Esophagus squamous epithelium (tissue), 4 donors: ENCODE measurements around the gene MGAT5.

Experiments used
- CTCF ChIP-seq, 6 experiments: fragments of 450-650 bp in 4 of 6; fragments of 200-600 bp in 2 of 6; sonication (generic) in 2 of 6; IDR thresholded peaks; one replicate each; pipeline ENCODE4 v1.5.1; 2016 to 2019; ENCODE audit warnings: antibody characterized with exemption in 6 of 6, mild to moderate bottlenecking in 4 of 6, moderate library complexity in 4 of 6
- POLR2A ChIP-seq, 4 donors: fragments of 450-650 bp; IDR thresholded peaks; one replicate each; pipeline ENCODE4 v1.6.1; 2017; ENCODE audit warnings: antibody characterized with exemption in 4 of 4, mild to moderate bottlenecking in 4 of 4, moderate library complexity in 3 of 4

DNA sequence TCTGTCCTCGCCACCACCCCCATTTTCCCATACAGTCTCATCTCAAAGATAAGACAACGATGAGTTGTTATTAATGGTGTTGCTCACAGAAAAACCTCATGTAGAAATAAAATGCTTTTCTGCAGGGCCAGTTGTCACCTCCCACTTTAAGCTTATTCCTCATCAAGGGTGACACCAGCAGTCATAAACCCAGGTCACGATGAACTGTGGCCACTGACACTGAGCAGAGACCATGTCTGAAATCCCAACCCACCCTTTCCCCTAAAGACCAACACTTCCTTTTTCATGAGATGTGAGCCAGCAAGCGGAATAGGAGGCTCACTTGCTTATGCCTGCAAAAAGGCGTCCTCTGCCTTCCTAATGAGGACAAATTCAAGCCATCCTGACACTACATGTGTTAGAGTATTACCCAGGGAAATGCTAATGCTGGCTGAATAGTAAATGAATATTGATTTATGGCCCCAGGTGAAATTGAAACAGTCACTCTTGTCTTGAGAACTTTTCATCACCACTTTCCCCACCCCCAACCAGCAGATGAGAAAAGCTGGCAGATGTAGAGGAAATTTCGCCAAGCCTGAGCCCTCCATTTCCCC, 228.4 kb downstream of the MGAT5 start:
- no peak for TF ChIP-seq CTCF (IDR thresholded peaks at IDR 0.05)
- no peak for TF ChIP-seq POLR2A (IDR thresholded peaks at IDR 0.05)
